DMS114 treated with DMSO at 0.1 percent for 48 hours (cell line): ENCODE measurements around the gene GJE1.
"Not testable (repeated sequence)": the region's sequence is repeated elsewhere in the genome, so short reads cannot be mapped to it uniquely, and the experiment has no call there.

Experiments used
- DNase-seq: peaks from one replicate; lab custom pipeline; 2025; ENCODE audit not compliant: unreplicated experiment; lab: John Stamatoyannopoulos, UW

GJE1 gene, protein sequence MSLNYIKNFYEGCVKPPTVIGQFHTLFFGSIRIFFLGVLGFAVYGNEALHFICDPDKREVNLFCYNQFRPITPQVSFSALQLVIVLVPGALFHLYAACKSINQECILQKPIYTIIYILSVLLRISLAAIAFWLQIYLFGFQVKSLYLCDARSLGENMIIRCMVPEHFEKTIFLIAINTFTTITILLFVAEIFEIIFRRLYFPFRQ

DNA sequence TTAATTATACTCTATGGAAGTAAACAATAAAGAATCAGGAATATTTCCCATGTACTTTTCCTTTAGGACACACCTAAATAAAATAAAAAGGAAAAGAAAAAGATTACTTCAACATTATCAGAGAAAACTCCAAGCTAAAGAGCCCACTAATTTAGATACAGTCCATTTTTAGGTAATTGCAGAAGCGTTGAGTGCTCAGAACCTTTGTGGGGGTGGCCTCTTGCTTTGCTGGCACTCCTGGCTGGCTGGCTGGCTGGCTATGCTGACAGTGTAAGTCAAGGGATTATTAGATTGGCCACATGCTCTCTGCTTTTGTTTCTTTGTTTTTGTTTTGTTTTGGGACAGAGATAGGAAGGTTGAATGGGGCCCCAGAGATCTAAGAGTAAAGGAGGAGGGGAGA lies at the start of gene GJE1:
GJE1 (plus strand) TSS at position 301 of the 400 bp plus-strand sequence. CDS start 234 bp downstream, outside the sequence.
- DNase-seq: no peak

DNA sequence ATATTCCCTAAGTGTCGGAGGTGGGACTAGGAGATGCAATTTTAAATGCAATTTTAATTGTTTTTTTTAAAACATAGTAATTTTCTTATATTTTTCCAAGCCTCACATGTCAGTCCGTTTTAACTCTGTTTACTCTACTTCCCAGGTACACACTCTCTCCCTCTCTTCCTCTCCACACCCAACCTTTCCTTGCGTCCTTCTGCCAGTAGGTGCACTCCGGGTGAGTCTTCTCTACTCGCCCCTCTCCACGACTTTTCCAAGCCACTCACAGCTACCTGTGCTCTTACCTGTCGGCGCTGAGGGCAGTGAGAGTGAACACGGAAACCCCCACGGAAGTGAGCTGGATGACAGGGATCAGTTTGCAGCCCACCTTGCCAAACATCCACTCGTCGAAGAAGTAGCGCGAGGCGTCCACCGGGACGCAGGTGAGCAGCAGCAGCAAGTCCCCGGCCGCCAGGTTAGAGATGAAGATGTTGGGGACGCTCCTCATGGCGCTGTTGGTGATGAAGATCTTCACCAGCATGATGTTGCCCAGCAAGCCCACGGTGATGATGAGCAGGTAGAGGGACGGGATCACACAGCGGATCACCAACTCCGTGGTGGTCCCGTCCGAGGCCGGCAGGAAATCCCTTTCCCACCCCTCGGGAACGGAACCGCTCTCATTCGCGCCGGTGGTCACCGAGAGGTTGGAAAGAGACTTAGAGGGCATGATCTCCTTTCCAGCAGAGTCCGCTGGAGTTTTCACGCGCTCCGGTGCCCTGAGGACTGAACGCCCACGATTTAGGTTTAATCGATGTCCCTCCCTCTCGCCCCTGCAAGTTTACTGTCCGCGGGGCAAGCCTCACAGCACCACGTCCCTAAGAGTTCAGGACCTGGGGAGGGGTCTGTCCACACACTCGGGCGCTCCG lies 44.5 kb upstream of the GJE1 start:
- no peak for DNase-seq

DNA sequence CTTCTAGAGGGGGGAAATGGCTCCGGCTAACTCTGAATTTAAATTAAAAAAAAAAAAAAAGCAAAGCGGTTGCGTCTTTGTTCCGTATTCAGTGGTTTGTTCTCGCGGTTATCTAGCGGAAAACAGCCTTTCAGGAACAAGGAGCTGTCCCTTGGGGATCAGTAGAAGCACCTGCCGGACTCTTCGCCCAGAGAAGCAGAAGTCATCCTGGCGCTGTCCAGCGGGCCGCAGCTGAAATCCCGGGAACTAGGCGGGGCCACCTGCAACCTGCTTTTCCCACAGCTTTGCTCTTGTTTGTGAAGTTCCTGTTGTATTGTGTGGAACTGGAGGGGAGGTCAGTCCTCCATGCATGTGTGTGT lies 43.9 kb upstream of the GJE1 start:
- DNase-seq: no peak

DNA sequence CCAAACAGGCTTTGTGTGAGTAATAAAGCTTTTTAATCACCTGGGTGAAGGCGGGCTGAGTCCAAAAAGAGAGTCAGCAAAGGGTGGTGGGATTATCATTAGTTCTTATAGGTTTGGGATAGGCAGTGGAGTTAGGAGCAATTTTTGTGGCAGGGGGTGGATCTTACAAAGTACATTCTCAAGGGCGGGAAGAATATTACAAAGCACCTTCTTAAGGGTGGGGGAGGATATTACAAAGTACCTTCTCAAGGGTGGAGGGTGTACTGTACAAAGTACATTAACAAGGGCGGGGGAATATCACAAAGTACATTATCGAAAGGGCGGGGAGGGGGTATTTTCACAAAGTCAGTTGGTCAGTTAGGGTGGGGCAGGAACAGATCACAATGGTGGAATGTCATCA lies 27.9 kb upstream of the GJE1 start:
- DNase-seq: not testable (repeated sequence)

DNA sequence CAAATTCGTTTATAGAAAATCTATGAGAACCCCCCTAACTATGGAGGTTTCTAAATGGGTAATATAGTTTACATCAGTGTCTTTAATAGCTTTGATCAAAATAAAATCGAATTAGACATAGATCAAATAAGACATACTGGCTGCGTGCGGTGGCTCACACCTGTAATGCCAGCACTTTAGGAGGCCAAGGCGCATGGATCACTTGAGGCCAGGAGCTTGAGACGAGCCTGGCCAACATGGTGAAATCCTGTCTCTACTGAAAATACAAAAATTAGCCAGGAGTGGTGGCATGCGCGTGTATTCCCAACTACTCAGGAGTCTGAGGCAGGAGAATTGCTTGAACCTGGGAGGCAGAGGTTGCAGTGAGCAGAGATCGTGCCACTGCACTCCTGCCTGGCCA lies 21.9 kb upstream of the GJE1 start:
- DNase-seq: not testable (repeated sequence)

DNA sequence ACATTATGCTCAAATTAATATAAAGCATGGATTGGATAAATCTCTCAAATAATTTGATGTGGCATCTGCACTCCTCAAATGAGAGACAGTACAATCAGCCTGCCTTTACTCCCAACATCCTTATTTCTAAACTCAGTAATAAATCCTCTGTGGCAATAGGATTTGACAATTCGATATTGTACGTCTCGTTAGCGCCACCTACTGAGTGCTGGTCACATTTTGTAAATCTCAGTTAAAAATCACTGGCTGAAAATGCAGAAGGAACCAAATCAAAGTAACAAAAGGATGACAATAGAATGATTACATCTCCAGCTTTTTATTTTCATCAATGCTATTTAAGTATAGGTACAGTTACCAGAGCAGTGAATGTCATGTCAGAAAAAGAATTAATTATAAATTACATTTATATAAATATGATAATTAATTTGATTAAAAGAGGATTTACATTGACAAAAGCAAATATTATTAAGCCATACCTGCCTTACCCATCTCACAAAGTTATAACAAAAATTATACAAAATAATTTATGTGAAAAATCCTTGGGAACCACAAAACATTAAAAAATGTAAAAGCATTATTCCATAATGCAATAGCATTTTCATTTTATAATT lies 20.2 kb upstream of the GJE1 start:
- DNase-seq: peak; percentile 35

DNA sequence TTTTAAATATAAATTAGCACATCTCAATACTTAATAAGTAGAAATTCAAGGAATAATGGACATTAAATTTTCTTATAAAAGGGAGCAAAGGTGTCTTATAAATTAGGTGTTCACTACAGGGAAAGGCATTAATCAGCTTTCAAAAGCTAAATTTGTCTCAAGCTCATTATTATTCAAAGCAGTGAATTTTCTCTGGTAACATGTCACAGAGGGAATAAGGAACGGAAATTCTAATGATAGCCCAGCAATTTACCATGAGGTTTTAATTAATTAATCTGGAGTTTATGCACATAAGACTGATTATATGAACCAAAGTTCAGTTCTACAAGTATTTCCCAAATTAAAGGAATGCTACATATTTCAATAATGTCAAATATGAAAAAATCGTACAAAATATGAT lies 15.4 kb upstream of the GJE1 start:
- DNase-seq: no peak

DNA sequence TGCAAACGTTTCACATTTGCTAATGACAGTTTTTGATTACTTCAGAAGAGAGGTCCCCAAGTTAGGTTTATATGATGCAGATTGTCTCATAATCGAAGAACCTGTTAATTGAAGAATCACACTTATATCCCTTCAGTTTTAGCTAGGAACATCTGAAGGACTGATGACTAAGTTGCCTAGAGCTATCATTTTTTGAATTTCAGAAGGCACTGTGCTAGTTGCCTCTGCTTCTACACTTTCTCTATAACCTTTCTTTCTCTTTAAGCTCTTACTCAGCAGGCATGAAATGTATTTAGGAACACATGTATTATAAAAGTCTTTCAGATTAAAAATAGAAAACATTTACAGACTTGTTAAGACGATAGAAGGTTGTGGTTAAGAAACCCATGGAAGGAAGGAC lies 14.4 kb upstream of the GJE1 start:
- no peak for DNase-seq

DNA sequence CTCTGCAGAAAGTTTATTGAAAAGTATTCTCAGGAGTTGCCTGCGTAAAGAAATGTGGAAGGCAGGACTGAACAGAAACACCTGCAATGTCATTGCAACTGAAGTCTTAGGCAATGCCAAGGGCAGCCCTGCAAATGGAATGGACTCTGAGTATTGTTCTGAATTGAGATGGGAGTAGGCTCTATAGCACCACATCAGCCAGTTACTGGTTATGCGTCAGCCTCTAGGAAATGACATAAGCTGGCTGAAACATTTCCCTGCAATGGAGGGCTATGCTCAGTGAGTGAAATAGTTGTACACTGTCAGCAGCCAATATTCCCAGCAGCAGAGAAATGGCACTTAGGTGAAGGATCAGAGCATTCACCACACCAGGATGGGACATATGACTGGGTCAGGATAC lies 13.8 kb upstream of the GJE1 start:
- no peak for DNase-seq

DNA sequence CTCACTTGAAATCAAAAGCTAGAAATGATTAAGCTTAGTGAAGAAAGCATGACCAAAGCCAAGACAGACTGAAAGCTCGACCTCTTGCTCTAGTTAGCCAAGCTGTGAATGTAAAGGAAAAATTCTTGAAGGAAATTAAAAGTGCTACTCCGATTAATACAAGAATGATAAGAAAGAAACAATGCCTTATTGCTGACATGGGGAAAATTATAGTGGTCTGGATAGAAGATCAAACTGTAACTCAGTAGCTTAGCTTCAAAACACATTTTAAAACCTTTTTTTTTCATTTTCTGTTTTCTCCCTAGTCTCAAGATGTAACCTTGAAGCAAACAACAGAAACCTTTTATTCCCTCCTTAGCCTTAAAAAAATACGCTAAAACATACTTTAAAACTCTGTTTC lies 11.4 kb upstream of the GJE1 start:
- no peak for DNase-seq

DNA sequence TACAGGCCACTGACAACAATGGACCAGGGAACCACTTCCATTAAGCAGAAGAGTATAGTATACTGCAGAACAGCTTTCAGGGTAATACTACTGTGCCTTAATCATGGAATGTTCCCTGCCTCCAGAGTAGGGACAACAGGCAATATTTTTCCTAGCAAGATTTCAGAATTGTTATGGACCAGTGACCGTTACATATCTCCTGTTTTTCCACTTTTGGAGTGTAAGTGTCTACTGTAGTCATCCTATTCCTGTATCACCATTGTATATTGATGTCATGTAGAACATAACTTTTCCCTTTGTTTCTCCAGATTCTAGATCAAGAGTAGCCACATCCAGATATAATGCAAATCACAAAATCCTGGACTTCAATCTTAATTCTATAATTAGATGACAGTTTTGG lies 1.9 kb upstream of the GJE1 start:
- DNase-seq: no peak

DNA sequence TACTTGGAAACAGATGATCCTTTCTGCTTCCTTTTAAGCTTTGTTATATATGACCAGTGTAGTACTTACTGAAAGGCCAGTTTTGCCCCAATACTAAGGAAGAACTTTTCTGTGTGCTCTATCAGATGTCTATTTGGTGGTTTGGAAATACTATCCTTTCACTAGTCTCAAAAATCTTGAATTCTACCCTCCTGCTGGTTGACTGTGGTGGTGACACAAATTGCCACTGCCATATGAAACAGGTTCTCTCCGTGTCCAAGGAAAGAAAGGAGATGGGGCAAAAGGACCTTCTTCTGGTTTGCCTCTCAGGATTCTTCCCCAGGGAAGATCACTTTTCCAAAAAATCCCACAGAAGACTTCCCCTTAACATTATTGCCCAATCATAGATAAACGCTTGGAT lies 6.2 kb downstream of the GJE1 start:
- no peak for DNase-seq

DNA sequence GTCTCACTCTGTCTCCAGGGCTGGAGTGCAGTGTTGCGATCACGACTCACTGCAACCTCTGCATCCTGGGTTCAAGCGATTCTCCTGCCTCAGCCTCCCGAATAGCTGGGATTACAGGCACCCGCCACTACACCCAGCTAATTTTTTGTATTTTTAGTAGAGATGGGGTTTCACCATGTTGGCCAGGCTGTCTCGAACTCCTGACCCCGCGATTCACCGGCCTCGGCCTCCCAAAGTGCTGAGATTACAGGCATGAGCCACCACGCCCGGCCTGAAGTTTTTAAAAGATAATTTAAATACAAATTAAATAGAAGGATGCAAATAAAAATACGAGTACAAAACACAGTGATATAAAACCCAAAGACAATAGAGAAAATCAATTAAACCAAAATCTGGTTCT lies 8.8 kb downstream of the GJE1 start:
- DNase-seq: not testable (repeated sequence)

DNA sequence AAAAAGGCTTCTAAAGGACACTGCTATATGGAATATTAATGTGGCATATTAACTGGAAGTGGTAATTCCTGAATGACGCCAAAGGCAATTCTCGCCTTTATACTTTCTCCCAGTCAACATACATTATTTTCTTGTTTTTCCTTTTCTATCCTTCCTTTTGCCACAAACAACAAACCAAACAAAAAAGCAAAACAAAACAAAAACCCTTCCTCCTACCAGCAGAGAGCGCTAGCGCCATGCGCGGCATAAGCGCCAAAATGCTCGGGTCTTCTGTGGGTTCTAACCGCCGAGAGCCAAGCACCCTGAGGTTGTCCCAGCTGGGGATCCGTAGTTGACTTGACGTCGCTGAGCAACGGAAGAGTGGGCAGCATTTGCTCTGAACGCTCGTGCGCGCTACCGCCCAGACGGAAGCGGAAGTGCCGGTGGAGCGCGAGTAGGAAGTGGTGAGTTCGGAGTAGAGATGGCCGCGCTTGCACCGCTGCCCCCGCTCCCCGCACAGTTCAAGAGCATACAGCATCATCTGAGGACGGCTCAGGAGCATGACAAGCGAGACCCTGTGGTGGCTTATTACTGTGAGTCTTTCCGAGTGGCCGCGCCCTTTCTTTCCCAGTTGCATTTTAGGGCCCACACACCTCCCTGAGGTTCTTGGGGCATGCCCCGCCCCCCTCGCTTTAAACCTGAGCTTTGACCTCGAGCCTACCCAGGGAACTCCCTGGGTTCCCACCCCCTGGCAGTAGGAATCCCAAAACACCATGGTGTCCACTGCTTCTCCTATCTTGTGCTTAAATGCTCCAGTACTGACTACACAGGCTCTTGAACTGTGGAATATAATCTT lies 14.3 kb downstream of the GJE1 start, which contains the start of the genes NMBR and VTA1:
NMBR (minus strand) TSS at position 295 of the 835 bp plus-strand sequence. CDS start 58,464 bp downstream, outside the sequence.
VTA1 (plus strand) TSS at position 436 of the 835 bp plus-strand sequence; CDS start at position 461, 25 bp downstream.
- DNase-seq: peak; percentile 90

DNA sequence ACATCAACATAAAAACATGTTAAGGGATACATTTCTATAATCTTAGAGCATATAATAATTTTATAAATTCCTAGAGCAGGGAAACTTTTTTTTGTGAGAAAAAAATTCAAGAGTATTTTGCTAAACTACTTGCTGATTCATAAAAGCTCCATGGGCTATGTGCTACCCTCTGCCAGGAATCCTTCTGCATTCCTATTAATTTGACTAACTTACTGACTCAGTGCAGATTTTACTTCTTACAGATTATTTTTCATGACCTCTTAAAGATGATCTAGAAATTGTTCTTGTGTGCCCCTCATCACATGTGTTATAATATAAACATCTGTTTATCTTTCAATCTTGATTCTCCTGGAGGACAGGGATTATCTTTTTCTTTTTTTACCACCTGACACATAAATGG lies 20.0 kb downstream of the GJE1 start:
- DNase-seq: no peak

DNA sequence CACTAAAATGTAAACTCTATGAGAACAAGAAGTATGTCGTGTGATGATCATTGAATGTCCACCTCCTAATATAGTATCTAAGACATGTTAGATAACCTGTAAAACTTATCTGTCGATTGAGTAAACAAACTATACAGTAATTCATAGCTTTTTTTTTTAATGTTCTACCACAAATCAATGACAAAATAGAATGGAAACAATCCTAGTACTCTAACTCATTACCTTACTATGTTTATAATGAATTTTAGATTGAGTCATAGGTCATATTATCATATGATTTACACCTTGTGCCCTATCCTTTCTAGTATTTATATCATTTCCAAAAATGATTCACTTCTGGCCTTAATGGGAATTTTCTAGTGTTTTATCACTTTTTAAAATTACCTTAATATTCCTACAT lies 20.5 kb downstream of the GJE1 start:
- DNase-seq: no peak

DNA sequence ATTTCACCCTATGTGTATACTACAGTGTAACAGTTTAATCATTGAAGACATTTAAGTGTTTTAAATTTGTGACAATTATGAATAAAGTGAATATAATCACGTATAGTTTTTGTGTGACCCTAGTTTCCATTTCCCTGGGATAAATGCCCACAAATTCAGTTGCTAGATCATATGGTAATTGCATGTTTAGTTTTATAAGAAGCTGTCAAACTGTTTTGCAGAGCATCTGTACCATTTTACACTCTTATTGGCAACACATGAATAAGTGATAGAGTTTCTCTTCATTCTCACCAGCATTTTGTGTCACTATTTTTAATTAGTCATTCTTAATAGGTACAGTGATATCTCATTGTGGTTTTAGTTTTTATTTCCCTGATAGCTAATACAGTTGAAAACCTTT lies 21.6 kb downstream of the GJE1 start:
- no peak for DNase-seq

DNA sequence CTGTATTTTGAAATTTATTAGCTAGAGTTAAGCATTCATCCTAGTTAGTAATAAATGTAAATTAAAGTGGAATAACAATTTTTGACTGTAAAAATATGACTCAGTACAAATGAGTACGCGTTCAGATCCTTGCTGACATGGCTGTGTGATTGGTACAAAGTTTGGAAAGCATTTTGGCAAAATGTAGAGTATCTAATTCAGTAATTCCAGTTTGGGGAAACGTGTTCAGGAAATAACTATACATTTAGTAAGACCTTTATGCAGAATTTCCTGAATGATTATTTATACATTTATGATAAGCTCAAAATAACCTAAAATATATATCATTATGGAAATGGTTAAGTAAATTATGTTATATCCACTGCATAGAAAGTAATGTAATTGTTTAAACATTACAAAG lies 22.4 kb downstream of the GJE1 start:
- no peak for DNase-seq

DNA sequence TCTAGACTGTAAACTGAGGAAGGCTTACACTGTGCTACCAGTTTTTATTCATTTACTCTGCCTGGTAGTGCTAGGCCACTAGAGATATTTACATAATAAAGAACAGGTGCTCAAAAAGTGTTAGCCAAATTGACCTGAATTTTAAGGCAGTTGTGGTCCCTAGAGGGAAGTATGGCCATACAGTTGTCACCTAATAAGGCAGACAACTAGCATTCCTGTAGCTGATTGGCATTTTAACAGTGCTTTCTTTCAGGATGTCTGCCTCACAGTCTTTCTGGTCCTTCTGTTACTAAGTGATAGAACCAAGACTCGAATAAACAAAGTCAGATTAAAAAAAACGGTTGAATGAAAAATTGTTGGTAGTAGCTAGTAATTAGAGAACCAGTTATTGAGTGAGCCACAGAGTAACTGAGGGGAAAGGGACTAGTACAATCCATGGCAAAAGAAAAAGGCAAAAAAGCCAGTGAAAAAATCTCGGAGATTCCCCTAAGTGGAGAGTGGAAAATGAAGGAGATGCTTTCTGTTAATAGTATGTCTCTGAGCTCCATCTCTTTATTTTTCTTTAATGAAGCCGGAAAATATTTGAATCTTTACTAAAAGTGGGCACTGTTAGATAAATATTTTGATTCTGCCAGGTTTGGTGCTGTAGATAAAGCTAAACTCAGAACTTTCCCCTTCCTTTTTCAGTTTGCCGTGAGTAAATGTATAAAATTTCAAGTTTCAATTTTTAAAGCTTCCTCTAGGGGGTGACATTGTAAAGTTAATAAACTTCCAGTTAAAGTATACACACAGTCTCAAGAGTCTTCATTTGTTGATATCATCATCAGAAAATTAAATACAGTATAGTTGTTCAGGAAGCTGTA lies 23.4 kb downstream of the GJE1 start:
- DNase-seq: no peak

DNA sequence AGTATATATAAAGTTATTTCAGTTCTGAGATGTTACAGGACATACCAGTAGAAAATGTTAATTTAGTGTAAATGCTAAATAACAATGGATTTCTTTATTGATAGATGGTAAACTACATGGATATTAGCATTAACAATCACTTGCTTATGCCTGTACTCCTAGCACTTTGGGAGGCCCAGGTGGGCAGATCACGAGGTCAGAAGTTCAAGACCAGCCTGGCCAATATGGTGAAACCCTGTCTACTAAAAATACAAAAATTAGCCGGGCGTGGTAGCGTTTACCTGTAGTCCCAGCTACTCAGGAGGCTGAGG lies 24.0 kb downstream of the GJE1 start:
- DNase-seq: not testable (repeated sequence)
